ENCODE measurements around the gene CYP2J2. TPM values are rescaled to one million over a fixed set of nuclear protein-coding genes. Genes with fewer than 3 reads are reported as not detected.
"Not testable (repeated sequence)": the region's sequence is repeated elsewhere in the genome, so short reads cannot be mapped to it uniquely, and the experiment has no call there.

The CYP2J2 gene
- total RNA-seq, 1 experiment from 2014 or later, result 0.11 TPM

DNA sequence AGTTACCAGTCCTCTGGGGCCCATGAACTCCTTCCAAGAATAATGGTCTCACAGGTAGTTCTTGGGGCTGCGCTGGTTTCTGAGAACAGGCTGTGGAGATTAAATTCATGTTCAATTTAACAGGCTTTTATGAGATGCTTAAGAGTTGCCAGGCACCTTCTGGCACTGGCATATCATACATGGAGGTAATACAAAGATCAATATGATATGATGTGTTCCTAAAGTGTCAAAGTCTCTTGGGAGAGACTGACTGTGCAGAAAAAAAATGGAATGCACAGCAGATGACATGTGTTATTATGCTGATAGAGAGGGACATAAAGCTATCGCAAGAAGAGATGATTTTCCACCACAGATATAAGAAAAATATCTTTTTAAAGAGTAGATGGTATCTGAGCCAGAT, 6.8 kb downstream of the CYP2J2 start:
- DNase-seq (ENCODE audit: low read depth), result no peak

DNA sequence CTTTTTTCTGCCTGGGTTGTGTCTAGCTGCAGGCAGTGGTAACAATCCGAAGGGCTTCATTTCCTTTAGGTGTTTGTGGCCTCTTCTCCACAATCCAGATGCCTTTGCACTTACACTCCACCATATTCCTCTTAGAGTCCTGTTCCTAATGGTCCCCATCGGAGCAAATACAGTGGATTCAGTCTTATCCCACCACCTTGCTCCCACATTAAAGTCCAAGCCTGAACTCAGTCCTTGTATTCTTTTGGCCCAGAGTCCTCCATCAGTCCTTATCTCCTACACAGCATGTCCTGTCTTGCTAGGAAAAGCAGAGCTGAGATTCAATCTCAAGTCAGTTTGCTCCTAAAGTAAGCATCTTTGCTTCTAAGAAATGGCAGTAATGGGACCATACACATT, 8.8 kb downstream of the CYP2J2 start:
- no peak for DNase-seq (ENCODE audit: low read depth)

GRCh38 chr1:59917026-59917784, 9.4 kb downstream of the CYP2J2 start:
- DNase-seq (ENCODE audit: low read depth), result no peak

DNA sequence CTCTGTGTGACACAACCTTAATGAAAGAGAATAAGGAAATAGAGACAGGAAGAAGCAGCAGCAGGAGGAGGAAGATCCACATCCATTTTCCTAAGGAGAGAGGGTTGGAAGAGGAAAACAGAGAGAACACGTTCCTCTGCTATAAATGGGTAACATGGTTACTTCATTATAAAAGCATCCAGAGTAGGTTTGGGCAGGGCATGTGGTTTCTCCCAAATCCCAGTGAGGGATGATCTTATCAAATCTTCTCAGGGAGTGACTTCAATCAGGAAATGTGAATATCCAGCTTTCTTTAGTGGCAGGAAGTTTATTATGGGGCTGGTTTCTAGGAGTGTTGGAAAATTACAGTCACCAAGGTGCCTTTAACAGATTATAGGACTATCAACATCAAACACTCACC, 11.1 kb downstream of the CYP2J2 start:
- no peak for DNase-seq (ENCODE audit: low read depth)

DNA sequence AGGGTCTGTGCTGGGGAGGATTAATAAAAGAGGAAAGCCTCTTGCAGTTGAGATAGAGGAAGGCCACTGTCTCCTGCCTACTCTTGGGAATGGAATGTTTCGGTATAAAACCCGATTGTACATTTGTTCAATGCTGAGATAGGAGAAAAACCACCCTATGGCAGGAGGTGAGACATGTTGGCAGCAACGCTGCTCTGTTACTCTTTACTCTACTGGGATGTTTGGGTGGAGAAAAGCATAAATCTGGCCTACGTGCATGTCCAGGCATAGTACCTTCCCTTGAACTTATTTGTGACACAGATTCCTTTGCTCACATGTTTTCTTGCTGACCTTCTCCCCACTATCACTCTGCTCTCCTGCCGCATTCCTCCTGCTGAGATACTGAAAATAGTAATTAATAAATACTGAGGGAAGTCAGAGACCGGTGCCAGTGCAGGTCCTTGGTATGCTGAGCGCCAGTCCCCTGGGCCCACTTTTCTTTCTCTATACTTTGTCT, 11.7 kb downstream of the CYP2J2 start:
- not testable (repeated sequence) for DNase-seq (ENCODE audit: low read depth)

DNA sequence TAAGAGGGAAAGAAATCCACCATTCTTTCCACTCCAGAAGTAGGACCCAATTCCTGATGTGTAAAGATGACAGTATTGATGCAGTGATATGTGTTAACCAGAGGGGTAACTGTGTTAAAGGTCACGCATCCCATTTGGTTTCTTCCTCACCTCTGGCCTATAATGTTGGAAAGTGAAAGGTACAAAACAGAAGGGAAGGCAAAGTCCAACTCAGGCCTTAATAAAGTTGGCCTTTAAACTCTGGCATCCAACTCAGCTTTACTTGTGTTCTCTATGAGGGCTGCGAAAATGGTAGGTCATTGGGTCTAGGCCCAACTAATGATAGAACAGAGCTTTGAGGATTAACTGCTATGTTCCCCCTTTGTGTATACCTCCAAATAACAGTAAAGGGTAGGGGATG, 17.9 kb downstream of the CYP2J2 start:
- DNase-seq (ENCODE audit: low read depth), result no peak

- DNase-seq (ENCODE audit: low read depth), result no peak
Measured at GRCh38 chr1:59908084-59908483, 18.5 kb downstream of the CYP2J2 start.

- DNase-seq (ENCODE audit: low read depth), result no peak
Measured at GRCh38 chr1:59906931-59907330, 19.6 kb downstream of the CYP2J2 start.

GRCh38 chr1:59903141-59903754, 23.3 kb downstream of the CYP2J2 start:
- peak; percentile 25 for DNase-seq (ENCODE audit: low read depth)

DNA sequence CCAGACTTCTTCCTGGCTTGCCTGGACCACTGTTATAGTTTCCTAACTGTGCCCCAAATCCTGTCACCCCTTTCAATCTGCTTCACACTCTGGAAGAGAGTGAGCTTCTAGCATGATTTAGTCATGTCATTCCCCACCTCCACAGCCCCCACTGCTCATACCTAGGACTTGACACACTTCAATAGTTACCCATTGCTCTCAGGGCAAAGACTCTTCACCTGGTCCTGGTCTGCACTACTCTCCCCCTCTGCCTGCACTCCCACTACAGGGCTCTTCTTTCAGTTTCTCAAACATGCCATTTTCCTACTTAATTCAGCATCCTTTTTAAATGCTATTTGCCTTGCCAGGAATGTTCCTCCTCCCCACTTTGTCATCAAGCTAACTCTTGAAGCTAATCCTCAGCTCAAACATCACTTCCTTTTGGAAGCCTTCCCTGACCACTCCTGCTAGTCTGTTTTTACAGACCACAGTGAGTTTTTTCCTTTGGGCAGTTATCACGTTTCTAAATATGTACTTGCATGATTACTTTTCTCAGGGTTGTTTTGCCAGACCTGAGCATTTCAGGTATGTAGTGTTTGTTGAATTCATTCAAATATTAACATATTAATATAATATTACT, 24.7 kb downstream of the CYP2J2 start:
- DNase-seq (ENCODE audit: low read depth), result no peak

DNA sequence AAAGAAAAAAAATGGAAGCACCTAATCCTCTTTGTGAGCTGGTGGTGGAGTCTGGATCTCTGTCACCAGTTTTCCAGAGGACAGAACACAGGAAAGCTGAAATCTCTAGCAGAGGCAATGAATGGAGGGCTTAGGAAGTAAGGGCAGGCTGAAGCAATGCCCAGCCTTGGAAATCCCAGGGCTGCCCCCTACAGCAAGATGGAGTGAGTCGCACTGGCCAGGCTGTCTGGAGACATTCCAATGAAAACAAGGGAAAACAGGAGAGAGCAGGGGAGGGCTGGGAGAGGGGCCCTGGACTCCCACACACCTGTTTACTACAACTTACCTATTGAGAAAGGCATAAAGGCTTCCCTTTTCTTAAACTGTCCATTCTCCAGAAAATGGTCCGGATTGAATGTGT, 25.9 kb downstream of the CYP2J2 start:
- DNase-seq (ENCODE audit: low read depth), result peak; percentile 4

GRCh38 chr1:59898927-59899326, 27.6 kb downstream of the CYP2J2 start:
- DNase-seq (ENCODE audit: low read depth), result peak; percentile 3

- no peak for DNase-seq (ENCODE audit: low read depth)
Measured at GRCh38 chr1:59897165-59897564, 29.4 kb downstream of the CYP2J2 start.

DNA sequence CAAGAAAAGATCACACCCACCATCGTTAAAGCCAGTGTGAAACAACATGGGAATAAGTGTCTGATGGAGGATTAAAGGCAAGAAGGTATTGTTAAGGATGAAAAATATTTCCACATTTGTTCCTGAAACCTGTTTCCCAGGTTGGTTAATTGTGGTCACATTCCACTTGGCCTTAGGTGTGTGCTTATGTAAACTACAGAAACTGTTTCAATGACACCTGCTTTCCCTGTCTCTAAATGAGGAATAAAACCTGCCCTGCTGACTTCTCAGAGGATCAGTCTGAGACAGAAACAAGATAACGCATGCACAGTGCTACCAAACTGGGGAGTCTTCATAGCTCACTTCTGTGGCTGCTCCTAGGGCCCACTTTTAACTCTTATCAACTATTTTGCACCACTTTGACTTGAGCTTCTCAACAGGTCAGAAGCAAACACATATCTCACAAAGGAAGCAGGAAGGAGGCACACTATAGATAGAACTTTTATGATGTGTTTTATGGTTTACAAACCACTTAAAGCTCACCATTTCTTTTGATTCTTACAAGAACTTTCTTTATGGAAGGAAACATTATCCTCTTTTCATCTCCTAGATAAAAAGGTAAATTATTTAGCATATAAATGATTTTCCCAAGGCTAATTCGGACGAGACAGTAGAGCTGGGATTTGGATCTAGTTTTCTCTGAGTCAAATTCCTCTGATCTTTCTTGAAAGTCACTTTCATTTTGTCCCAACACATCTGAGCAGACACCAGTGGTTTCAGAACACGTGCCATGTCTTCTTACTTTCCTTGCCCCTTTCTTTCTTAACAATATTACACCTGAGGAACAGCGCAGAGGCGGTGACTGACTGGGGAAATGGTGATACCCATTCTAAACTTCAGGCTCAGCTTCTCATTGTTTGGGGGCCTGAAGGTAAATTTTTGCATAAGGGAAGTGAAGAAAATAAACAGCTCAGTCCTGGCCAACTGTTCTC, 33.4 kb downstream of the CYP2J2 start:
- no peak for DNase-seq (ENCODE audit: low read depth)

GRCh38 chr1:59885160-59885832, 41.3 kb downstream of the CYP2J2 start:
- no peak for DNase-seq (ENCODE audit: low read depth)

GRCh38 chr1:59880735-59881134, 45.8 kb downstream of the CYP2J2 start:
- peak; percentile 3 for DNase-seq (ENCODE audit: low read depth)

- no peak for DNase-seq (ENCODE audit: low read depth)
Measured at GRCh38 chr1:59879996-59880505, 46.5 kb downstream of the CYP2J2 start.

GRCh38 chr1:59879574-59879973, 47.0 kb downstream of the CYP2J2 start:
- DNase-seq (ENCODE audit: low read depth), result peak; percentile 33

- DNase-seq (ENCODE audit: low read depth), result no peak
Measured at GRCh38 chr1:59878370-59878769, 48.2 kb downstream of the CYP2J2 start.

- DNase-seq (ENCODE audit: low read depth), result no peak
Measured at GRCh38 chr1:59877108-59877682, 49.4 kb downstream of the CYP2J2 start.
